Endothelial cell of umbilical vein (primary cell): ENCODE results near the gene OLA1. TPM values are rescaled to one million over a fixed set of nuclear protein-coding genes. Genes with fewer than 3 reads are reported as not detected.

Experiments used
- BruUV-seq: library from RNA; stranded (reverse); fragments of 400-500 nt; replicated peaks from 2 replicates; lab custom pipeline; 2021; lab: Mats Ljungman, UMichigan
- CTCF ChIA-PET: fragments of 300-600, 350-600 bp; sonication (Branson Sonifier 250); formaldehyde crosslinking; loops from one replicate; lab custom pipeline; 2021; ENCODE audit warnings: antibody characterized with exemption, inconsistent platforms; lab: Charles Lee
- POLR2A ChIA-PET: fragments of 300-600, 350-600 bp; sonication (Branson Sonifier 250); formaldehyde crosslinking; loops from one replicate; lab custom pipeline; 2021; ENCODE audit warnings: antibody characterized with exemption, inconsistent platforms; lab: Charles Lee
- DNase-seq: peaks from one replicate; pipeline ENCODE4 v3.0.0-alpha.2; 2011; ENCODE audit warnings: low read depth, low spot score
- FAIRE-seq: peaks from 2 replicates; lab custom pipeline; 2011; peaks lifted over from hg19 to GRCh38; lab: Jason Lieb, UNC
- H2AFZ ChIP-seq: 2 replicates; pipeline ENCODE4 v1.6.0; 2012; ENCODE audit warnings: low read depth, low read length, control low read depth, inconsistent platforms
- H3K27ac ChIP-seq: 2 replicates; pipeline ENCODE4 v1.5.1; 2011; ENCODE audit warnings: low read depth, mild to moderate bottlenecking, control low read depth, low read length, moderate library complexity; ENCODE audit not compliant: insufficient read depth
- H3K27me3 ChIP-seq, 2 experiments: 2 replicates each; pipeline versions ENCODE4 v1.6.0 to v1.6.1; 2011; ENCODE audit warnings: low read length in 2 of 2, mixed read lengths in 1 of 2; ENCODE audit not compliant: control insufficient read depth in 2 of 2, insufficient read depth in 2 of 2
- H3K36me3 ChIP-seq, 2 experiments: 2 replicates in 1 of 2; 3 replicates in 1 of 2; pipeline ENCODE4 v1.5.1; 2011; ENCODE audit warnings: low read length in 2 of 2, mild to moderate bottlenecking in 1 of 2, moderate library complexity in 1 of 2; ENCODE audit not compliant: control insufficient read depth in 2 of 2, insufficient read depth in 2 of 2; ENCODE audit errors: extremely low read depth in 1 of 2
- H3K4me1 ChIP-seq: 3 replicates; pipeline ENCODE4 v1.5.1; 2011; ENCODE audit warnings: mild to moderate bottlenecking, low read length; ENCODE audit not compliant: control insufficient read depth, insufficient read depth; ENCODE audit errors: extremely low read depth
- H3K4me2 ChIP-seq: 2 replicates; pipeline ENCODE4 v1.6.1; 2011; ENCODE audit warnings: low read length, control low read depth, mixed read lengths; ENCODE audit not compliant: insufficient read depth
- H3K4me3 ChIP-seq, 3 experiments: fragments of 200-600 bp in 1 of 3; sonication (generic), shearing (Covaris generic) in 1 of 3; replicated peaks in 1 of 3; 2 replicates each; pipeline ENCODE4 v1.5.1; 2011 to 2016; ENCODE audit warnings: control low read depth in 3 of 3, low read length in 3 of 3, mild to moderate bottlenecking in 2 of 3, inconsistent platforms in 1 of 3, low read depth in 1 of 3, moderate library complexity in 1 of 3; ENCODE audit not compliant: insufficient read depth in 1 of 3
- H3K79me2 ChIP-seq: 2 replicates; pipeline ENCODE4 v1.6.0; 2012; ENCODE audit warnings: low read length, inconsistent platforms; ENCODE audit not compliant: control insufficient read depth, insufficient read depth
- H3K9ac ChIP-seq: replicated peaks from 2 replicates; pipeline ENCODE3; 2011; ENCODE audit warnings: low read length, control low read depth; ENCODE audit not compliant: insufficient read depth; ENCODE audit errors: extremely low read depth
- H3K9me1 ChIP-seq: replicated peaks from 3 replicates; pipeline ENCODE4 v1.6.0; 2011; ENCODE audit warnings: mild to moderate bottlenecking, low read length; ENCODE audit not compliant: control insufficient read depth, insufficient read depth; ENCODE audit errors: extremely low read depth
- H3K9me3 ChIP-seq: replicated peaks from 2 replicates; pipeline ENCODE4 v1.5.1; 2012; ENCODE audit warnings: low read length, inconsistent platforms; ENCODE audit not compliant: control insufficient read depth, insufficient read depth
- H4K20me1 ChIP-seq: replicated peaks from 2 replicates; pipeline ENCODE3; 2011; ENCODE audit warnings: mild to moderate bottlenecking, low read length; ENCODE audit not compliant: control insufficient read depth, insufficient read depth; ENCODE audit errors: extremely low read depth
- CTCF ChIP-seq, 2 donors: IDR thresholded peaks; 1 replicate in 1 of 2; 2 replicates in 1 of 2; pipeline ENCODE4 v1.5.1; 2011; ENCODE audit warnings: low read length in 2 of 2, mild to moderate bottlenecking in 2 of 2, moderate library complexity in 2 of 2, control low read depth in 1 of 2, inconsistent platforms in 1 of 2, low read depth in 1 of 2; ENCODE audit not compliant: insufficient read depth in 1 of 2; ENCODE audit errors: extremely low read depth in 1 of 2
- EZH2 ChIP-seq: IDR thresholded peaks from 2 replicates; pipeline ENCODE4 v1.6.1; 2012; ENCODE audit warnings: borderline replicate concordance, low read depth, mild to moderate bottlenecking, moderate library complexity, low read length, inconsistent platforms; ENCODE audit not compliant: severe bottlenecking
- FOS ChIP-seq: IDR thresholded peaks from 2 replicates; pipeline ENCODE4 v1.6.1; 2011; ENCODE audit warnings: mild to moderate bottlenecking, low read length, moderate library complexity, borderline replicate concordance; ENCODE audit not compliant: insufficient read depth
- GATA2 ChIP-seq: IDR thresholded peaks from 2 replicates; pipeline ENCODE4 v1.7.0; 2011; ENCODE audit warnings: low read depth, mild to moderate bottlenecking, moderate library complexity, mixed read lengths, low read length; ENCODE audit not compliant: insufficient read length, insufficient read depth
- JUN ChIP-seq: IDR thresholded peaks from 2 replicates; pipeline ENCODE4 v1.6.1; 2011; ENCODE audit warnings: borderline replicate concordance, low read depth; ENCODE audit not compliant: insufficient read length, insufficient read depth
- MAX ChIP-seq: IDR thresholded peaks from 2 replicates; pipeline ENCODE4 v1.6.1; 2011; ENCODE audit not compliant: insufficient read depth, insufficient read length
- MYC ChIP-seq: IDR thresholded peaks from one replicate; pipeline ENCODE4 v1.6.1; 2011; ENCODE audit warnings: mild to moderate bottlenecking, low read depth, low read length
- POLR2A ChIP-seq: IDR thresholded peaks from 2 replicates; pipeline ENCODE4 v1.6.1; 2012; ENCODE audit warnings: low read depth, mild to moderate bottlenecking, control low read depth, low read length
- POLR2AphosphoS5 ChIP-seq: IDR thresholded peaks from 2 replicates; pipeline ENCODE4 v1.6.1; 2012; ENCODE audit warnings: low read depth, mild to moderate bottlenecking, control low read depth, low read length, moderate library complexity; ENCODE audit not compliant: insufficient read depth
- dilution Hi-C: fragments of 300-500 bp; cut with MboI; formaldehyde crosslinking; loops from one replicate; pipeline ENCODE4 v1.15.0; 2019; ENCODE audit warnings: low sequenced_read_pairs; ENCODE audit not compliant: extremely low pct_ligation_motif_present
- intact Hi-C: fragments of 100-400 bp; cut with micrococcal nuclease; formaldehyde crosslinking; loops from one replicate; pipeline ENCODE4 v1.10.0; 2022
- polyA plus RNA-seq, 4 experiments: library from polyadenylated mRNA; depleted of rRNA in 3 of 4; stranded (reverse) in 3 of 4; unstranded in 1 of 4; fragments of >200 nt; gene quantifications; 2 replicates each; pipeline versions ENCODE4 v1.2.1 to v1.2.3, GENCODE V29; 2011 to 2012; ENCODE audit warnings: missing spikeins in 1 of 4
- total RNA-seq: library from RNA; stranded (reverse); gene quantifications from 2 replicates; pipeline ENCODE4 v1.2.3, GENCODE V29; 2021

OLA1 gene
- total and polyA plus RNA-seq, 2 donors (not counting 3 experiments of a cell fraction or from before 2014, with no cell fraction given): 30.6 to 93.9 TPM

- ChIA-PET POLR2A (no interaction called here), CTCF (interaction anchor here (1.0 kb wide), 1 partner anchor 642 kb away, joined by 3 read pairs; no protein-coding TSS in a partner anchor)
- FAIRE-seq (no peak), DNase-seq (no peak)
- BruUV-seq: no TSS peak
- Histone ChIP-seq H3K9me1 (no peaks in the 10 kb centered on the region), H3K36me3 (no peaks in the 10 kb centered on the region), H3K4me2 (no peak overlapping the region), H3K4me1 (peaks cover 2% of the 10 kb centered on the region), H3K4me3 (no peak overlapping the region), H3K27me3 (peaks cover 0 to 2% of the 10 kb centered on the region in 2 experiments), H3K9ac (no peak overlapping the region), H3K79me2 (no peaks in the 10 kb centered on the region), H4K20me1 (no peaks in the 10 kb centered on the region), H2AFZ (no peak overlapping the region), H3K9me3 (no peaks in the 10 kb centered on the region), H3K27ac (no peak overlapping the region)
- dilution Hi-C loops (no loop called here), intact Hi-C loops (no loop called here)
- TF ChIP-seq POLR2AphosphoS5 (no peak), GATA2 (no peak), POLR2A (no peak), MYC (no peak), CTCF (IDR thresholded peaks at IDR 0.05; ENCODE audit: extremely low read depth in 1 of 2, insufficient read depth in 1 of 2, low read depth in 1 of 2, low read length in 2 of 2) (no peak), JUN (no peak), MAX (no peak), EZH2 (no peak), FOS (no peak)
Observed at GRCh38 chr2:174044556-174044955, 203.8 kb downstream of the OLA1 start.
